ENCODE results near the gene ALAD.

The ALAD gene

GRCh38 chr9:113436728-113437515 lies 35.8 kb upstream of the ALAD start:
- no peak for TF ChIP-seq POLR2AphosphoS5 (IDR thresholded peaks at IDR 0.05; ENCODE audit: low read depth, low read length)
- no peak for TF ChIP-seq TAF1 (IDR thresholded peaks at IDR 0.05; ENCODE audit: borderline replicate concordance, insufficient read depth, low read length)
- no peak for TF ChIP-seq FOXP2 (optimal IDR thresholded peaks at IDR 0.05; ENCODE audit: borderline replicate concordance, extremely low read depth, extremely low read length, insufficient read depth)
- TF ChIP-seq, protein P1, sequence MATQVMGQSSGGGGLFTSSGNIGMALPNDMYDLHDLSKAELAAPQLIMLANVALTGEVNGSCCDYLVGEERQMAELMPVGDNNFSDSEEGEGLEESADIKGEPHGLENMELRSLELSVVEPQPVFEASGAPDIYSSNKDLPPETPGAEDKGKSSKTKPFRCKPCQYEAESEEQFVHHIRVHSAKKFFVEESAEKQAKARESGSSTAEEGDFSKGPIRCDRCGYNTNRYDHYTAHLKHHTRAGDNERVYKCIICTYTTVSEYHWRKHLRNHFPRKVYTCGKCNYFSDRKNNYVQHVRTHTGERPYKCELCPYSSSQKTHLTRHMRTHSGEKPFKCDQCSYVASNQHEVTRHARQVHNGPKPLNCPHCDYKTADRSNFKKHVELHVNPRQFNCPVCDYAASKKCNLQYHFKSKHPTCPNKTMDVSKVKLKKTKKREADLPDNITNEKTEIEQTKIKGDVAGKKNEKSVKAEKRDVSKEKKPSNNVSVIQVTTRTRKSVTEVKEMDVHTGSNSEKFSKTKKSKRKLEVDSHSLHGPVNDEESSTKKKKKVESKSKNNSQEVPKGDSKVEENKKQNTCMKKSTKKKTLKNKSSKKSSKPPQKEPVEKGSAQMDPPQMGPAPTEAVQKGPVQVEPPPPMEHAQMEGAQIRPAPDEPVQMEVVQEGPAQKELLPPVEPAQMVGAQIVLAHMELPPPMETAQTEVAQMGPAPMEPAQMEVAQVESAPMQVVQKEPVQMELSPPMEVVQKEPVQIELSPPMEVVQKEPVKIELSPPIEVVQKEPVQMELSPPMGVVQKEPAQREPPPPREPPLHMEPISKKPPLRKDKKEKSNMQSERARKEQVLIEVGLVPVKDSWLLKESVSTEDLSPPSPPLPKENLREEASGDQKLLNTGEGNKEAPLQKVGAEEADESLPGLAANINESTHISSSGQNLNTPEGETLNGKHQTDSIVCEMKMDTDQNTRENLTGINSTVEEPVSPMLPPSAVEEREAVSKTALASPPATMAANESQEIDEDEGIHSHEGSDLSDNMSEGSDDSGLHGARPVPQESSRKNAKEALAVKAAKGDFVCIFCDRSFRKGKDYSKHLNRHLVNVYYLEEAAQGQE (IDR thresholded peaks at IDR 0.05; ENCODE audit: insufficient read depth in 1 of 2, low read depth in 2 of 2, low read length in 2 of 2) = no peak
- no peak for TF ChIP-seq SIN3A (IDR thresholded peaks at IDR 0.05; ENCODE audit: borderline replicate concordance, insufficient read depth, low read length)

- TF ChIP-seq, protein P1 (IDR thresholded peaks at IDR 0.05; ENCODE audit: insufficient read depth in 1 of 2, low read depth in 2 of 2, low read length in 2 of 2) = no peak
- no peak for TF ChIP-seq POLR2AphosphoS5 (IDR thresholded peaks at IDR 0.05; ENCODE audit: low read depth, low read length)
- TF ChIP-seq TAF1 (IDR thresholded peaks at IDR 0.05; ENCODE audit: borderline replicate concordance, insufficient read depth, low read length) = no peak
- no peak for TF ChIP-seq SIN3A (IDR thresholded peaks at IDR 0.05; ENCODE audit: borderline replicate concordance, insufficient read depth, low read length)
- TF ChIP-seq FOXP2 (optimal IDR thresholded peaks at IDR 0.05; ENCODE audit: borderline replicate concordance, extremely low read depth, extremely low read length, insufficient read depth) = no peak
These were observed 30.1 kb upstream of the ALAD start for GRCh38 chr9:113431191-113431590.

DNA sequence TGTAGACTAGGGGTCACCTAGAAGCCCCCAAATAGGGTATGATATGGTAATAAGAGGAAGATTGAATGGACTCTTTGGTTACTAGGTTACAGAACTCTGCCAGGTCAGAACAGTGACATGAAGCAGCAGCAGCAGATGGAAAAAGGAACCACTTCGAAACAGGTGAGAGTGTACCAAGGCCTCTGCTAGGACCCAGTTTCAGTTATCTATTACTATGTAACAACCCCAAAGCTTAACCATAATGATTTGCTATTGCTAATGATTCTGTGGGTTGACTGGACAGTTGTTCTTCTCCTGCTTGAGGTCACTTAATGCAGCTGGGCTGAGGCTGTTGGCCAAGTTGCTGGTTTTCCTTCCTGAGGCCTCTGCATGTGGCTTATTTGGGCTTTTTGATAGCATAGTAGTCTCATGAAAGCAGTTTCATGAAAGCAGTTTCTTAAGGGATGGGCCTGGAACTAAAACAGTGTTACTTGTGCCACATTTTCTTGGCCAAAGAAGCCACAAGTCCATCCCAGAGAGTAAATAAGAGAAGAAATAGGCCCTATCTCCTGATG lies 27.1 kb upstream of the ALAD start:
- no peak for TF ChIP-seq POLR2AphosphoS5 (IDR thresholded peaks at IDR 0.05; ENCODE audit: low read depth, low read length)

- TF ChIP-seq POLR2AphosphoS5 (IDR thresholded peaks at IDR 0.05; ENCODE audit: low read depth, low read length) = no peak
- TF ChIP-seq, protein P1 (IDR thresholded peaks at IDR 0.05; ENCODE audit: insufficient read depth in 1 of 2, low read depth in 2 of 2, low read length in 2 of 2) = no peak
- TF ChIP-seq SIN3A (IDR thresholded peaks at IDR 0.05; ENCODE audit: borderline replicate concordance, insufficient read depth, low read length) = no peak
- TF ChIP-seq TAF1 (IDR thresholded peaks at IDR 0.05; ENCODE audit: borderline replicate concordance, insufficient read depth, low read length) = no peak
- no peak for TF ChIP-seq FOXP2 (optimal IDR thresholded peaks at IDR 0.05; ENCODE audit: borderline replicate concordance, extremely low read depth, extremely low read length, insufficient read depth)
These were observed 26.5 kb upstream of the ALAD start for GRCh38 chr9:113427629-113428028.

- TF ChIP-seq SIN3A (IDR thresholded peaks at IDR 0.05; ENCODE audit: borderline replicate concordance, insufficient read depth, low read length) (no peak), POLR2AphosphoS5 (IDR thresholded peaks at IDR 0.05; ENCODE audit: low read depth, low read length) (no peak), TAF1 (IDR thresholded peaks at IDR 0.05; ENCODE audit: borderline replicate concordance, insufficient read depth, low read length) (no peak), FOXP2 (optimal IDR thresholded peaks at IDR 0.05; ENCODE audit: borderline replicate concordance, extremely low read depth, extremely low read length, insufficient read depth) (no peak)
- TF ChIP-seq, protein P1 (IDR thresholded peaks at IDR 0.05; ENCODE audit: insufficient read depth in 1 of 2, low read depth in 2 of 2, low read length in 2 of 2) = no peak
These were observed 25.6 kb upstream of the ALAD start for GRCh38 chr9:113426701-113427100.

Measured in PFSK-1 (cell line).